Measurements from ENCODE around the gene DUS2. TPM values are rescaled to one million over a fixed set of nuclear protein-coding genes. Genes with fewer than 3 reads are reported as not detected.
A peak's percentile ranks its signal among the peaks of the same experiment; 100 is the strongest.
"Not testable (repeated sequence)": the region's sequence is repeated elsewhere in the genome, so short reads cannot be mapped to it uniquely, and the experiment has no call there.

Gene DUS2
- polyA plus RNA-seq, 1 donor (not counting 4 experiments of a cell fraction or from before 2014, with no cell fraction given): 22.9 TPM

- Histone ChIP-seq H3K36me3 (ENCODE audit: control insufficient read depth in 2 of 2, extremely low read depth in 1 of 2, insufficient read depth in 2 of 2, low read length in 2 of 2) (no peaks in the 10 kb centered on the region), H3K27ac (ENCODE audit: control insufficient read depth, insufficient read depth, low read length) (no peak overlapping the region), H3K4me1 (ENCODE audit: control insufficient read depth, extremely low read depth, insufficient read depth, low read length) (no peaks in the 10 kb centered on the region), H3K9me3 (ENCODE audit: control insufficient read depth, low read depth, low read length) (no peaks in the 10 kb centered on the region), H3K79me2 (ENCODE audit: control insufficient read depth, insufficient read depth, low read length) (peaks cover 40% of the 10 kb centered on the region), H3K4me2 (ENCODE audit: control insufficient read depth, extremely low read depth, insufficient read depth, low read depth, low read length) (no peak overlapping the region), H3K9me1 (ENCODE audit: control insufficient read depth, extremely low read depth, insufficient read depth, low read length) (no peaks in the 10 kb centered on the region), H2AFZ (ENCODE audit: control insufficient read depth, low read length) (no peak overlapping the region), H3K27me3 (ENCODE audit: control insufficient read depth, extremely low read depth, insufficient read depth, low read length) (no peaks in the 10 kb centered on the region), H4K20me1 (ENCODE audit: control insufficient read depth, extremely low read depth, insufficient read depth, low read length) (no peaks in the 10 kb centered on the region), H3K4me3 (ENCODE audit: control insufficient read depth in 2 of 3, extremely low read depth in 1 of 3, insufficient read depth in 2 of 3, low read depth in 1 of 3, low read length in 3 of 3) (no peak overlapping the region), H3K9ac (ENCODE audit: control insufficient read depth, extremely low read depth, insufficient read depth, low read length) (no peak overlapping the region)
- dilution Hi-C loops (cut with MboI; ENCODE audit: extremely low pct_ligation_motif_present, low sequenced_read_pairs): no loop called here
- TF ChIP-seq CTCF (optimal IDR thresholded peaks at IDR 0.05 in 1 of 3, IDR thresholded peaks at IDR 0.05 in 1 of 3, conservative IDR thresholded peaks at IDR 0.05 in 1 of 3; ENCODE audit: extremely low read depth in 1 of 3, insufficient read depth in 2 of 3, low read length in 3 of 3) (peak in 2 of 3 experiments; percentile 48 to 55), EZH2 (IDR thresholded peaks at IDR 0.05; ENCODE audit: low read length) (no peak)
- DNase-seq (ENCODE audit: low read depth, low spot score): no peak
- FAIRE-seq: peak; percentile 74
These were observed 93.3 kb downstream of the DUS2 start for GRCh38 chr16:68116256-68116867.

GRCh38 chr16:68117884-68118283 lies 94.8 kb downstream of the DUS2 start:
- H4K20me1 ChIP-seq (ENCODE audit: control insufficient read depth, extremely low read depth, insufficient read depth, low read length): no peaks in the 10 kb centered on the region
- no peak overlapping the region for H3K4me2 ChIP-seq (ENCODE audit: control insufficient read depth, extremely low read depth, insufficient read depth, low read depth, low read length)
- H3K79me2 ChIP-seq (ENCODE audit: control insufficient read depth, insufficient read depth, low read length): peaks cover 34% of the 10 kb centered on the region

GRCh38 chr16:68118954-68119353 lies 95.9 kb downstream of the DUS2 start:
- H3K4me3 ChIP-seq (ENCODE audit: control insufficient read depth in 2 of 3, extremely low read depth in 1 of 3, insufficient read depth in 2 of 3, low read depth in 1 of 3, low read length in 3 of 3); DNase-seq (ENCODE audit: low read depth, low spot score); dilution Hi-C loops (cut with MboI; ENCODE audit: extremely low pct_ligation_motif_present, low sequenced_read_pairs); FAIRE-seq; H3K27ac ChIP-seq (ENCODE audit: control insufficient read depth, insufficient read depth, low read length); H3K9ac ChIP-seq (ENCODE audit: control insufficient read depth, extremely low read depth, insufficient read depth, low read length); H3K4me1 ChIP-seq (ENCODE audit: control insufficient read depth, extremely low read depth, insufficient read depth, low read length); H3K4me2 ChIP-seq (ENCODE audit: control insufficient read depth, extremely low read depth, insufficient read depth, low read depth, low read length); H3K27me3 ChIP-seq (ENCODE audit: control insufficient read depth, extremely low read depth, insufficient read depth, low read length); H4K20me1 ChIP-seq (ENCODE audit: control insufficient read depth, extremely low read depth, insufficient read depth, low read length); H2AFZ ChIP-seq (ENCODE audit: control insufficient read depth, low read length); H3K9me3 ChIP-seq (ENCODE audit: control insufficient read depth, low read depth, low read length); H3K9me1 ChIP-seq (ENCODE audit: control insufficient read depth, extremely low read depth, insufficient read depth, low read length); H3K36me3 ChIP-seq (ENCODE audit: control insufficient read depth in 2 of 2, extremely low read depth in 1 of 2, insufficient read depth in 2 of 2, low read length in 2 of 2): not testable (repeated sequence)
- H3K79me2 ChIP-seq (ENCODE audit: control insufficient read depth, insufficient read depth, low read length): peaks cover 26% of the 10 kb centered on the region

More at GRCh38 chr16:68117884-68118283, 94.8 kb downstream of the DUS2 start:
- DNase-seq (ENCODE audit: low read depth, low spot score) (no peak), FAIRE-seq (no peak)
- Histone ChIP-seq H3K27me3 (ENCODE audit: control insufficient read depth, extremely low read depth, insufficient read depth, low read length) (no peaks in the 10 kb centered on the region), H3K4me3 (ENCODE audit: control insufficient read depth in 2 of 3, extremely low read depth in 1 of 3, insufficient read depth in 2 of 3, low read depth in 1 of 3, low read length in 3 of 3) (no peak overlapping the region), H3K9me3 (ENCODE audit: control insufficient read depth, low read depth, low read length) (no peaks in the 10 kb centered on the region), H3K9ac (ENCODE audit: control insufficient read depth, extremely low read depth, insufficient read depth, low read length) (no peak overlapping the region), H3K4me1 (ENCODE audit: control insufficient read depth, extremely low read depth, insufficient read depth, low read length) (no peaks in the 10 kb centered on the region), H3K9me1 (ENCODE audit: control insufficient read depth, extremely low read depth, insufficient read depth, low read length) (no peaks in the 10 kb centered on the region), H3K27ac (ENCODE audit: control insufficient read depth, insufficient read depth, low read length) (no peak overlapping the region), H2AFZ (ENCODE audit: control insufficient read depth, low read length) (no peak overlapping the region), H3K36me3 (ENCODE audit: control insufficient read depth in 2 of 2, extremely low read depth in 1 of 2, insufficient read depth in 2 of 2, low read length in 2 of 2) (peaks cover 0 to 3% of the 10 kb centered on the region in 2 experiments)
- dilution Hi-C loops (cut with MboI; ENCODE audit: extremely low pct_ligation_motif_present, low sequenced_read_pairs): no loop called here
- TF ChIP-seq EZH2 (IDR thresholded peaks at IDR 0.05; ENCODE audit: low read length): no peak
- TF ChIP-seq CTCF (optimal IDR thresholded peaks at IDR 0.05 in 1 of 3, IDR thresholded peaks at IDR 0.05 in 1 of 3, conservative IDR thresholded peaks at IDR 0.05 in 1 of 3; ENCODE audit: extremely low read depth in 1 of 3, insufficient read depth in 2 of 3, low read length in 3 of 3): no peak

DNA sequence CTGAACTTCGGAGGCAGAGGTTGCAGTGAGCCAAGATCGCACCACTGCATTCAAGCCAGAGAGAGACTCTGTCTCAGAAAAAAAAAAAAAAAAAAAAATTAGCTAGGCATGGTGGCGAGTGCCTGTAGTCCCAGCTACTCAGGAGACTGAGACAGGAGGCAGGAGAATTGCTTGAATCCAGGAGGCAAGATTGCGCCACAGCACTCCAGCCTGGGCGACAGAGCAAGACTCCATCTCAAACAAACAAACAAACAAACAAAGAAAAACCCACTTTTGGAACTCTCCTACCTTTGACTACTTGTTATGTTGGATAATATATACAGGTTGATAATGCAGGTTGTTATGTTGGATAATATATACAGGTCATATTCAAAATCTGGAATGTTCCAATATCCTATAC lies 97.4 kb downstream of the DUS2 start:
- dilution Hi-C loops (cut with MboI; ENCODE audit: extremely low pct_ligation_motif_present, low sequenced_read_pairs); H3K36me3 ChIP-seq (ENCODE audit: control insufficient read depth in 2 of 2, extremely low read depth in 1 of 2, insufficient read depth in 2 of 2, low read length in 2 of 2); H4K20me1 ChIP-seq (ENCODE audit: control insufficient read depth, extremely low read depth, insufficient read depth, low read length); H3K27me3 ChIP-seq (ENCODE audit: control insufficient read depth, extremely low read depth, insufficient read depth, low read length); H2AFZ ChIP-seq (ENCODE audit: control insufficient read depth, low read length); H3K9me1 ChIP-seq (ENCODE audit: control insufficient read depth, extremely low read depth, insufficient read depth, low read length); H3K4me2 ChIP-seq (ENCODE audit: control insufficient read depth, extremely low read depth, insufficient read depth, low read depth, low read length); H3K9me3 ChIP-seq (ENCODE audit: control insufficient read depth, low read depth, low read length); FAIRE-seq; H3K9ac ChIP-seq (ENCODE audit: control insufficient read depth, extremely low read depth, insufficient read depth, low read length); DNase-seq (ENCODE audit: low read depth, low spot score); H3K4me3 ChIP-seq (ENCODE audit: control insufficient read depth in 2 of 3, extremely low read depth in 1 of 3, insufficient read depth in 2 of 3, low read depth in 1 of 3, low read length in 3 of 3); H3K27ac ChIP-seq (ENCODE audit: control insufficient read depth, insufficient read depth, low read length); H3K4me1 ChIP-seq (ENCODE audit: control insufficient read depth, extremely low read depth, insufficient read depth, low read length): not testable (repeated sequence)
- peaks cover 20% of the 10 kb centered on the region for H3K79me2 ChIP-seq (ENCODE audit: control insufficient read depth, insufficient read depth, low read length)
